NB4 (cell line): ENCODE data around the gene LIN9.

ENCODE experiments used
- CTCF ChIP-seq: IDR thresholded peaks from one replicate; pipeline ENCODE4 v1.5.1; 2012; ENCODE audit warnings: low read depth, low read length
- MAX ChIP-seq: IDR thresholded peaks from 2 replicates; pipeline ENCODE4 v1.6.1; 2011; ENCODE audit warnings: low read depth, low read length
- MYC ChIP-seq: IDR thresholded peaks from 2 replicates; pipeline ENCODE4 v1.6.1; 2011; ENCODE audit warnings: low read depth, low read length
- POLR2A ChIP-seq: IDR thresholded peaks from 2 replicates; pipeline ENCODE4 v1.6.1; 2011; ENCODE audit warnings: mild to moderate bottlenecking; ENCODE audit not compliant: insufficient read length; ENCODE audit errors: extremely low read depth

- TF ChIP-seq POLR2A (no peak), CTCF (no peak), MAX (no peak), MYC (no peak)
Measured at GRCh38 chr1:226357416-226357815, 48.5 kb upstream of the LIN9 start.
